OCI-LY3 (cell line): ENCODE results near the gene APOM.

Experiments
- H2AFZ ChIP-seq: fragments of 200-600, 300-600 bp; shearing (Covaris generic); 2 replicates; pipeline ENCODE4 v1.6.0; 2014; ENCODE audit warnings: antibody characterized with exemption, low read depth, low read length
- H3K27ac ChIP-seq: fragments of 200-600, 300-600 bp; sonication (generic); 2 replicates; pipeline ENCODE4 v1.5.1; 2014; ENCODE audit warnings: mild to moderate bottlenecking, low read length, moderate library complexity, mixed read lengths
- H3K27me3 ChIP-seq: fragments of 200-600, 300-600 bp; sonication (generic); 2 replicates; pipeline ENCODE4 v1.6.1; 2014; ENCODE audit warnings: low read depth, low read length, mixed read lengths
- H3K36me3 ChIP-seq: fragments of 200-600, 300-600 bp; sonication (generic); replicated peaks from 2 replicates; pipeline ENCODE3; 2014; ENCODE audit warnings: low read depth, low read length, mixed read lengths
- H3K4me1 ChIP-seq: fragments of 300-600, 200-600 bp; sonication (generic); 2 replicates; pipeline ENCODE4 v1.6.1; 2014; ENCODE audit warnings: low read length, mixed read lengths
- H3K4me2 ChIP-seq: fragments of 200-600, 300-600 bp; sonication (generic); 2 replicates; pipeline ENCODE4 v1.6.1; 2014; ENCODE audit warnings: low read length, mixed read lengths
- H3K4me3 ChIP-seq: fragments of 300-600, 200-600 bp; sonication (generic); 2 replicates; pipeline ENCODE4 v1.5.1; 2014; ENCODE audit warnings: antibody characterized with exemption, mild to moderate bottlenecking, low read length, moderate library complexity
- H3K79me2 ChIP-seq: fragments of 300-600, 200-600 bp; shearing (Covaris generic); 2 replicates; pipeline ENCODE4 v1.6.1; 2014; ENCODE audit warnings: mild to moderate bottlenecking, low read length, mixed read lengths
- H3K9ac ChIP-seq: fragments of 300-600, 200-600 bp; shearing (Covaris generic); 2 replicates; pipeline ENCODE4 v1.6.0; 2014; ENCODE audit warnings: mild to moderate bottlenecking, low read length, moderate library complexity
- H3K9me3 ChIP-seq: fragments of 200-600, 300-600 bp; shearing (Covaris generic); 2 replicates; pipeline ENCODE4 v1.6.1; 2014; ENCODE audit warnings: low read length, mixed read lengths; ENCODE audit not compliant: insufficient read depth
- H4K20me1 ChIP-seq: fragments of 200-600, 300-600 bp; sonication (generic); 2 replicates; pipeline ENCODE4 v1.6.1; 2016; ENCODE audit warnings: low read length, mixed read lengths; ENCODE audit not compliant: insufficient read depth
- EZH2phosphoT487 ChIP-seq: fragments of 200-600 bp; shearing (Covaris generic); IDR thresholded peaks from 2 replicates; pipeline ENCODE4 v1.6.1; 2018; ENCODE audit warnings: antibody characterized with exemption, mixed run types, low read depth
- TF ChIP-seq, protein P1 (sequence below): fragments of 200-600, 300-600 bp; sonication (generic); IDR thresholded peaks from 2 replicates; pipeline ENCODE4 v1.5.1; 2014; ENCODE audit warnings: antibody characterized with exemption, low read length, low read depth

APOM gene

GRCh38 chr6:31681135-31681671 lies 25.5 kb downstream of the APOM start:
- H3K27ac ChIP-seq: no peak overlapping the region

DNA sequence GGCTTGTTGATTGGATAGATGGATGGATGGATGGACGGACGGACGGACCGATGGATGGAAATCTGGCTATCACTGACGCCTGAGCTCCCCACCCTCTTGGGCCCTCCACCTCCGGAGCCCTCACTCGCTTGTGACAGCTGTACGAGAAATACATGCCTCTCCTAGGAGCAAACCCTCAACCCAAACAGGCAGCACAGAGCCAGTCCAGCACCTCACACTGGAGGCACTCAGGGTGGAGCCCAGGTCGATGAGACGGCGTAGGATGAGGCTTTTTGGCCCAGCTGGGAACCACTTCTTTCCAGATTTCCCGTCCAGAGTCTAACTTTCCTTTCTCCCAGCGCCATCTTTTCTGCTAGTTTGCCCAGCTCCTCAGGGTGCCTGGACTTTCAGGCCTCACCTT lies 27.9 kb downstream of the APOM start:
- Histone ChIP-seq H3K27me3 (no peaks in the 10 kb centered on the region), H4K20me1 (no peaks in the 10 kb centered on the region), H3K4me3 (no peak overlapping the region), H3K27ac (no peak overlapping the region), H3K79me2 (no peaks in the 10 kb centered on the region), H3K4me1 (peaks cover 4% of the 10 kb centered on the region; the same call in 1 of the 2 replicates), H3K36me3 (no peaks in the 10 kb centered on the region), H3K9ac (no peak overlapping the region), H3K9me3 (no peaks in the 10 kb centered on the region), H2AFZ (no peak overlapping the region), H3K4me2 (no peak overlapping the region)
- TF ChIP-seq, protein P1, sequence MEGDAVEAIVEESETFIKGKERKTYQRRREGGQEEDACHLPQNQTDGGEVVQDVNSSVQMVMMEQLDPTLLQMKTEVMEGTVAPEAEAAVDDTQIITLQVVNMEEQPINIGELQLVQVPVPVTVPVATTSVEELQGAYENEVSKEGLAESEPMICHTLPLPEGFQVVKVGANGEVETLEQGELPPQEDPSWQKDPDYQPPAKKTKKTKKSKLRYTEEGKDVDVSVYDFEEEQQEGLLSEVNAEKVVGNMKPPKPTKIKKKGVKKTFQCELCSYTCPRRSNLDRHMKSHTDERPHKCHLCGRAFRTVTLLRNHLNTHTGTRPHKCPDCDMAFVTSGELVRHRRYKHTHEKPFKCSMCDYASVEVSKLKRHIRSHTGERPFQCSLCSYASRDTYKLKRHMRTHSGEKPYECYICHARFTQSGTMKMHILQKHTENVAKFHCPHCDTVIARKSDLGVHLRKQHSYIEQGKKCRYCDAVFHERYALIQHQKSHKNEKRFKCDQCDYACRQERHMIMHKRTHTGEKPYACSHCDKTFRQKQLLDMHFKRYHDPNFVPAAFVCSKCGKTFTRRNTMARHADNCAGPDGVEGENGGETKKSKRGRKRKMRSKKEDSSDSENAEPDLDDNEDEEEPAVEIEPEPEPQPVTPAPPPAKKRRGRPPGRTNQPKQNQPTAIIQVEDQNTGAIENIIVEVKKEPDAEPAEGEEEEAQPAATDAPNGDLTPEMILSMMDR: no peak
- TF ChIP-seq EZH2phosphoT487: no peak

More at GRCh38 chr6:31681135-31681671, 25.5 kb downstream of the APOM start:
- Histone ChIP-seq H2AFZ (peak overlapping the region; percentile 59), H4K20me1 (no peaks in the 10 kb centered on the region), H3K4me1 (peaks cover 16% of the 10 kb centered on the region), H3K4me2 (peak overlapping the region; percentile 77), H3K27me3 (no peaks in the 10 kb centered on the region), H3K4me3 (peak overlapping the region; percentile 76), H3K9me3 (no peaks in the 10 kb centered on the region), H3K36me3 (no peaks in the 10 kb centered on the region), H3K79me2 (no peaks in the 10 kb centered on the region), H3K9ac (peak overlapping the region; percentile 53; the same call in 1 of the 2 replicates)
- TF ChIP-seq, protein P1: no peak
- no peak for TF ChIP-seq EZH2phosphoT487

DNA sequence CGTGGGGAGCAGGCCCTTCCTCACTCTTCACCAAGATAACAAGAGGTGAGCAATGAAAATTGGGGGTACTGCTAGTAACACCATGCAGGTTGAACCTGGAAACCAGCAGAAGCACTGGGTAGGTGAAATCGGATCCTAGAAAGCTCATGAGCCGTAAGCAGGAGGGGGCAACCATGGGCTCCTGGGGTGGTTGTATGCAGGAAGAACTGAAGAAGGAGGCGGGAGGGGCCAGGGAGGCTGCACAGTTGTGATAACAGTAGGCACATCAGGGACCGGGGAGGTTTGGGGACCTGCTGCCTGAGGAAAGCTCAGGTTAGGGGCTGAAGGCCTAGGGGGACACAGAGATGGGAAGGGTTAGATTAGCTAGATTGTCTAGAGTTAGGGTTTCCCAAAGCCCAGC lies 30.8 kb downstream of the APOM start:
- Histone ChIP-seq H3K79me2 (no peaks in the 10 kb centered on the region), H3K9ac (no peak overlapping the region), H3K36me3 (peaks cover 2% of the 10 kb centered on the region), H4K20me1 (no peaks in the 10 kb centered on the region), H2AFZ (no peak overlapping the region), H3K4me2 (no peak overlapping the region), H3K4me1 (peaks cover 5% of the 10 kb centered on the region; the same call in 1 of the 2 replicates), H3K27ac (no peak overlapping the region), H3K27me3 (no peaks in the 10 kb centered on the region), H3K4me3 (no peak overlapping the region), H3K9me3 (no peaks in the 10 kb centered on the region)
- TF ChIP-seq EZH2phosphoT487: no peak
- TF ChIP-seq, protein P1: no peak

GRCh38 chr6:31687321-31687720 lies 31.6 kb downstream of the APOM start:
- Histone ChIP-seq H3K36me3 (peaks cover 2% of the 10 kb centered on the region), H3K4me1 (peaks cover 5% of the 10 kb centered on the region; the same call in 1 of the 2 replicates), H3K4me2 (no peak overlapping the region)

More at GRCh38 chr6:31687321-31687720, 31.6 kb downstream of the APOM start:
- no peak overlapping the region for H3K9ac ChIP-seq
- H3K9me3 ChIP-seq: no peaks in the 10 kb centered on the region
- no peak overlapping the region for H2AFZ ChIP-seq
- no peak overlapping the region for H3K4me3 ChIP-seq
- H3K27me3 ChIP-seq: no peaks in the 10 kb centered on the region
- no peak overlapping the region for H3K27ac ChIP-seq
- no peaks in the 10 kb centered on the region for H4K20me1 ChIP-seq
- TF ChIP-seq EZH2phosphoT487: no peak
- TF ChIP-seq, protein P1: no peak
- H3K79me2 ChIP-seq: no peaks in the 10 kb centered on the region
